NCI-H2227 treated with DMSO at 0.1 percent for 48 hours (cell line): ENCODE measurements around the gene PCLAF.
A peak's percentile ranks its signal among the peaks of the same experiment; 100 is the strongest.

ENCODE experiments used
- DNase-seq: peaks from one replicate; lab custom pipeline; 2025; lab: John Stamatoyannopoulos, UW

PCLAF gene

DNA sequence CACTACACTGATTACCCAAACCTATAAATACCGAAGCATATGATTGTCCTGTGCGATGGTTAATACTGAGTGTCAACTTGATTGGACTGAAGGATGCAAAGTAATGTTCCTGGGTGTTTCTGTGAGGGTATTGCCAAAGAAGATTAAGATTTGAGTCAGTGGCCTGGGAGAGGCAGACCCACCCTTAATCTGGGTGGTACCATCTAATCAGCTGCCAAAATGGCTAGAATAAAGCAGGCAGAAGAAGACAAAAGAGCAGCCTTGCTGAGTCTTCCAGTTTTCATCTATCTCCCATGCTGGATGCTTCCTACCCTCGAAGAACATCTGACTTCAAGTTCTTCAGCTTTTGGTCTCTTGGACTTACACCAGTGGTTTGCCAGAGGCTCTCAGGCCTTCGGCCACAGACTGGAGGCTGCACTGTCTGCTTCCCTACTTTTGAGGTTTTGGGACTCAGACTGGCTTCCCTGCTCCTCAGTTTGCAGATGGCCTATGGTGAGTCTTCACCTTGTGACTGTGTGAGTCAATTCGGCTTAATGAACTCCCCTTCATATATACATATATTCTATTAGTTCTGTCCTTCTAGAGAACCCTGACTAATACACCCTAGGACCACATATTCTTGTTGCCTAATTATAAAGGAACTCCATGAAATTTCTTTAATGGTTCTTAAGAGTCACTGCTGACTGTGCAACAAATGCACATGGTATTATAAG lies 56.9 kb downstream of the PCLAF start:
- DNase-seq: no peak

DNA sequence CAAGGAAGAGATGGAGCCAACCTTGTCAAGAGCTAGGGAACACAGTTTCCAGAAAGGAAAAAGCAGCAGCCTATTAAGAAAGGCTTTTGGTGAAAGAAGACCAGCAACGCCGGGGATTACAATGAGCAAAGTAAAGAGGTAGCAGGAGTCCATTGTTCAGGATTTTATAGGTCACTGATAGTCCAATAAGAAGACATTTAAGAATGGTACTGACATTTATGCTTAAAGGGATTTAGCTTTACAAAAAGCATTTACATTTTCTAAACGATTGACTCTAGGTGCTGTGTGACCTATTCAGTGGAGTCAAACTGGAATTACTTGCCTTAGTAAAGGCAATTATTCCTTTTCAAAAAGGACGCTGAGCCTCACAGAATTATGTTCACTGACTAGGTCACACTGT lies 66.0 kb downstream of the PCLAF start:
- peak; percentile 70 for DNase-seq

DNA sequence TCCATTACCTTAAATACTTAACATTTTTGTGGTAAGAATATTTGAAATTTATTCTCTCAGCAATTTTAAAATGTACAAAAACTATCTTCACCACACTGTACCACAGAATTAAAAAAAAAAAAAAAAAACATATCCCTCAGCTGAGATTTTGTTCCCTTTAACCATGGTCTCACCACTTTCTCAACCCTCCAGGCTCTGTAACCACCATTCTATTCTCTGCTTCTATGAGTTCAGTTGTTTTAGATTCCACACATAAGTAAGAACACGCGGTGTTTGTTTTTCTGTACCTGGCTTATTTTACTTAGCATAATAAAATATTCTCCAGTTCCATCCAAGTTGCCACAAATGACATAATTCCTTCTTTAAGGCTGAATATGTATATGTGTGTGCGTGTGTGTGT lies 66.8 kb downstream of the PCLAF start:
- no peak for DNase-seq
